ENCODE data around the gene CD22. TPM values are rescaled to one million over a fixed set of nuclear protein-coding genes. Genes with fewer than 3 reads are reported as not detected.

CD22 gene
- total RNA-seq, 1 experiment from 2014 or later: not detected

- H4K8ac ChIP-seq (replicated peaks; ENCODE audit: insufficient read length, low read depth, low read length): no peak overlapping the region
- no peak overlapping the region for H3K14ac ChIP-seq (ENCODE audit: insufficient read depth, low read length)
- Mint-ChIP-seq H3K27me3 (ENCODE audit: low read depth) (peaks cover 47% of the 10 kb centered on the region), H3K4me1 (peaks cover 9 to 19% of the 10 kb centered on the region in 2 experiments), H3K4me3 (no peak overlapping the region), H3K27ac (no peak overlapping the region), H3K36me3 (ENCODE audit: insufficient read depth in 1 of 3, low read depth in 3 of 3) (no peaks in the 10 kb centered on the region; a peak in 1 of 7 replicates), H3K9me3 (no peaks in the 10 kb centered on the region)
- no peaks in the 10 kb centered on the region; the same call in 1 of the 2 replicates for H3K4me1 ChIP-seq (ENCODE audit: insufficient read depth, low read length)
- H3K79me2 ChIP-seq (ENCODE audit: insufficient read depth, low read length): no peaks in the 10 kb centered on the region
- H4K91ac ChIP-seq (ENCODE audit: insufficient read length, low read depth, low read length): no peak overlapping the region
- no peak overlapping the region for H2AK5ac ChIP-seq (ENCODE audit: insufficient read length, low read length)
- no peak overlapping the region for H2BK5ac ChIP-seq (ENCODE audit: insufficient read length, low read length)
- H3K9me3 ChIP-seq (ENCODE audit: control insufficient read depth, low read depth, low read length): no peaks in the 10 kb centered on the region
- no peak overlapping the region for H3K56ac ChIP-seq (ENCODE audit: insufficient read length, low read depth, low read length)
- H4K20me1 ChIP-seq (ENCODE audit: control insufficient read depth, insufficient read depth, insufficient read length): no peaks in the 10 kb centered on the region
- H2BK12ac ChIP-seq (ENCODE audit: insufficient read length, low read depth, low read length): no peak overlapping the region
- H3T11ph ChIP-seq (ENCODE audit: low read length): no peak overlapping the region
- peak; percentile 11 for DNase-seq
- no peak overlapping the region for H3K23ac ChIP-seq (ENCODE audit: insufficient read length, low read depth, low read length)
- no peak overlapping the region for H2AFZ ChIP-seq (ENCODE audit: low read length)
- TF ChIP-seq CTCF (conservative IDR thresholded peaks at IDR 0.05): no peak
- no peak overlapping the region for H2BK20ac ChIP-seq (ENCODE audit: low read depth, low read length, poor library complexity, severe bottlenecking)
- no peak overlapping the region for H3K18ac ChIP-seq (ENCODE audit: insufficient read length, low read depth, low read length)
- H2BK15ac ChIP-seq (ENCODE audit: low read depth, low read length): no peak overlapping the region
- H2BK120ac ChIP-seq (ENCODE audit: low read depth, low read length, poor library complexity, severe bottlenecking): no peak overlapping the region
- no peak overlapping the region for H3K27ac ChIP-seq (ENCODE audit: insufficient read length, low read depth, low read length)
- no peak overlapping the region for H3K4me2 ChIP-seq (ENCODE audit: insufficient read depth, insufficient read length, low read length)
- no peaks in the 10 kb centered on the region for H3K79me1 ChIP-seq (ENCODE audit: insufficient read depth, low read depth, low read length, poor library complexity, severe bottlenecking)
- no peak overlapping the region for H3K9ac ChIP-seq (ENCODE audit: extremely low read depth, insufficient read length, low read length)
- peaks cover 4% of the 10 kb centered on the region for H3K23me2 ChIP-seq (ENCODE audit: insufficient read length, low read depth, low read length, poor library complexity, severe bottlenecking)
- no peak overlapping the region for H3K4ac ChIP-seq (ENCODE audit: low read depth, low read length)
- no peaks in the 10 kb centered on the region for H3K27me3 ChIP-seq (ENCODE audit: insufficient read depth, low read length)
- no peak overlapping the region for H4K5ac ChIP-seq (ENCODE audit: insufficient read length, low read depth, low read length)
- WGBS (ENCODE audit: extremely low coverage, insufficient read length, low lambda C conversion rate): no CpG with 5 or more reads among the region's 7 CpGs
Observed at GRCh38 chr19:35347930-35348298, 18.9 kb downstream of the CD22 start.

Data from H9 (cell line).